ENCODE results near the gene MTHFD2L.

Gene MTHFD2L

DNA sequence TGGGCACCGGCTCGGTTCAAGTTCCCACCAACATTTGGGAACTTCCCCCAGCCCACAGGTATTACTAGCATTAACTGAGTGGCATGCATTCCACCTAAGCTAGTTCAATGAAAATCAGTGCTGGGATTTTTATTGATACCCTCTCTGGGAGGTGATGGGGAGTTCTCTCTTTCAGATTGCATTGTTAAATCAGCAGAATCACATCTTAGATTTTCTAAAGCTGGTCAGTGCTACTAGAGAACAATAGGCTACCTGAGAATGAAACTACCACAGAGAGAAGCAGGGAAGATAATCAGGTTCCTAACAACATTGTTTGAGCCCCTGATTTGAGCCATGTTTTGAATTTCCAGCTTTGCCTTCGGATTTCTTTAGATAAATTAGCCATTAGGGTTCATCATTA lies 166.3 kb downstream of the MTHFD2L start:
- Histone ChIP-seq H3K9ac (ENCODE audit: low read length) (no peak overlapping the region), H3K4me3 (ENCODE audit: low read length) (no peak overlapping the region), H3K9me3 (ENCODE audit: control insufficient read depth, low read length) (no peaks in the 10 kb centered on the region), H3K36me3 (ENCODE audit: control insufficient read depth, insufficient read depth, low read length, severe bottlenecking) (no peaks in the 10 kb centered on the region), H3K4me1 (ENCODE audit: control insufficient read depth, insufficient read depth, low read length) (no peaks in the 10 kb centered on the region), H3K27me3 (replicated peaks; ENCODE audit: control insufficient read depth, insufficient read depth, low read length) (no peaks in the 10 kb centered on the region)
- no peak for DNase-seq (ENCODE audit: low read depth)

DNA sequence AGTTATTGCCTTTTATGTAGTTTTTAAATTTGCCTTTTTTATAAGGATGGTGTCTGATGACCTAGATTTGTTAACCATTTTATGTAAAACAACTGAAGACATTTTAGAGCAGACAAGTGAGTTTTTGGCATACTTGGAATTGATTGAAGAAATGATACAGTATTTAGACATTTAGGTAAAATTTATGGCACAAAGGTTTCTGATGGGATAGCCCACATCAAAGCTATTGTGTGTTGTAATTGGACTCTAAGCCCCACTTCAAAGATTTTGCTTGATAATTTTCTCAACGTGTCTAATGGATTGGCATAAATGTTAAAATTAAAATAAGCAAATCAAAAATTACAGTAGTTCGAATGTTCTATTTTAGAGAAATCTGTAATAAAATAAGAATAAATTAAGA lies 168.0 kb downstream of the MTHFD2L start:
- Histone ChIP-seq H3K4me3 (ENCODE audit: low read length) (no peak overlapping the region), H3K27me3 (replicated peaks; ENCODE audit: control insufficient read depth, insufficient read depth, low read length) (no peaks in the 10 kb centered on the region), H3K9ac (ENCODE audit: low read length) (no peak overlapping the region), H3K9me3 (ENCODE audit: control insufficient read depth, low read length) (no peaks in the 10 kb centered on the region), H3K4me1 (ENCODE audit: control insufficient read depth, insufficient read depth, low read length) (no peaks in the 10 kb centered on the region), H3K36me3 (ENCODE audit: control insufficient read depth, insufficient read depth, low read length, severe bottlenecking) (no peaks in the 10 kb centered on the region)
- DNase-seq (ENCODE audit: low read depth): no peak

DNA sequence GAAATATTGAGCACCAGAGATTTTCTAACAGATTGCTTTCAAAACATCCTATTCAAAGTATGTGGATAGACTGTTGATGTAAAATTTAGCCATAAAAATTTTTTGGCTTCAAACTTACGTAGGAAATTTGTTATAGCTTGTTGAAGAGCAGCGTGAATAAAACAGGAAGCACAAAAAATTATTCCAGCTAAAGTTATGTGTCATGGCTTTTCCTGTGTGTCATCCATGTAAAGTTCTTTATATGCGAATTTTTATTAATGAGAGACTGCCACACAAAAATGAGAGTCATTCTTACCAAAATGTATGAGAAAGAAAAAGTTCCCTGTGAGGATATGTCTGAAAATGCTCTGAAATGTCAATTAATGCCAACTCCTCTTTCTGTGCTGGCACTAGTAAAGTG lies 169.8 kb downstream of the MTHFD2L start:
- no peak overlapping the region for H3K9ac ChIP-seq (ENCODE audit: low read length)
- H3K4me3 ChIP-seq (ENCODE audit: low read length): no peak overlapping the region
- DNase-seq (ENCODE audit: low read depth): no peak
- H3K4me1 ChIP-seq (ENCODE audit: control insufficient read depth, insufficient read depth, low read length): no peaks in the 10 kb centered on the region
- no peaks in the 10 kb centered on the region for H3K9me3 ChIP-seq (ENCODE audit: control insufficient read depth, low read length)
- H3K27me3 ChIP-seq (replicated peaks; ENCODE audit: control insufficient read depth, insufficient read depth, low read length): no peaks in the 10 kb centered on the region
- no peaks in the 10 kb centered on the region for H3K36me3 ChIP-seq (ENCODE audit: control insufficient read depth, insufficient read depth, low read length, severe bottlenecking)

DNA sequence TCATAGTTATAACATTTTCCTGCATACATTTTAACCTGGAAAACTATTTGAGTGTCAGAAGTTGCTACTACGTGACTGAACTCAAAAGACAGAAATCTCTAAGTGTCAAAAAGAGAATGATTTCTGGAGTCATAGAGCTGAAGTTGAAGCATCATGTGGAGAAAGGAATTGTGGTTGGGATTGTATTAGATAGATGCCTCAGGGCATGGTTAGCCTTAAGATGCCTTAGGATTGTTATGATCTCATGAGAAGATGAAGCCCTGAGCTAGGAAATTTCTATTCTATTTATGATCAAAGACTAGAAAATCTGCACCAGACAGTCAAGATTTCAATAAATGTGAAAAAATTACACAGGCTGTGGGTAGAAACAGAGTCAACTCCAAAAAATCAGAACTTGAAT lies 170.6 kb downstream of the MTHFD2L start:
- H3K9me3 ChIP-seq (ENCODE audit: control insufficient read depth, low read length): no peaks in the 10 kb centered on the region
- DNase-seq (ENCODE audit: low read depth): peak; percentile 13
- no peaks in the 10 kb centered on the region for H3K27me3 ChIP-seq (replicated peaks; ENCODE audit: control insufficient read depth, insufficient read depth, low read length)
- no peaks in the 10 kb centered on the region for H3K36me3 ChIP-seq (ENCODE audit: control insufficient read depth, insufficient read depth, low read length, severe bottlenecking)
- H3K4me1 ChIP-seq (ENCODE audit: control insufficient read depth, insufficient read depth, low read length): no peaks in the 10 kb centered on the region
- no peak overlapping the region for H3K4me3 ChIP-seq (ENCODE audit: low read length)
- H3K9ac ChIP-seq (ENCODE audit: low read length): no peak overlapping the region

DNA sequence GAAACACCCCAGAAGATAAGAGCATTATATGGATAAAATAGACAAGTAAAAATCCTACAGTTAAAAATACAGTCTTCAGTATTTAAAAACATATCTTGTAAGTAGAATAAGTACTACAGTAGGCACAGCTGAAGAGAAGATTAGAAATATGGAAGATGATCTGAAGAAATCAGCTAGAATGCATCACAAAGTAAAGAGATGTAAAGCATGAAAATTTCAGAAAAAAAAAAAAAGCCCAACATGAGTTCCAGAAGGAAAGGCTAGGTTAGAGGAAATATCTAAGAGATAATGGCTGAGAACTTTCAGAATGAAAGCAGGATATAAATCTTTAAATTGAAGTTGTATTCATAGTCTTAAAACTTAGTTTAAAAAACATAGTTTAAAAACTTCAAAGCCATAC lies 171.4 kb downstream of the MTHFD2L start:
- H3K4me1 ChIP-seq (ENCODE audit: control insufficient read depth, insufficient read depth, low read length): no peaks in the 10 kb centered on the region
- DNase-seq (ENCODE audit: low read depth): no peak
- no peaks in the 10 kb centered on the region for H3K27me3 ChIP-seq (replicated peaks; ENCODE audit: control insufficient read depth, insufficient read depth, low read length)
- H3K4me3 ChIP-seq (ENCODE audit: low read length): no peak overlapping the region
- no peaks in the 10 kb centered on the region for H3K36me3 ChIP-seq (ENCODE audit: control insufficient read depth, insufficient read depth, low read length, severe bottlenecking)
- no peak overlapping the region for H3K9ac ChIP-seq (ENCODE audit: low read length)
- no peaks in the 10 kb centered on the region for H3K9me3 ChIP-seq (ENCODE audit: control insufficient read depth, low read length)

DNA sequence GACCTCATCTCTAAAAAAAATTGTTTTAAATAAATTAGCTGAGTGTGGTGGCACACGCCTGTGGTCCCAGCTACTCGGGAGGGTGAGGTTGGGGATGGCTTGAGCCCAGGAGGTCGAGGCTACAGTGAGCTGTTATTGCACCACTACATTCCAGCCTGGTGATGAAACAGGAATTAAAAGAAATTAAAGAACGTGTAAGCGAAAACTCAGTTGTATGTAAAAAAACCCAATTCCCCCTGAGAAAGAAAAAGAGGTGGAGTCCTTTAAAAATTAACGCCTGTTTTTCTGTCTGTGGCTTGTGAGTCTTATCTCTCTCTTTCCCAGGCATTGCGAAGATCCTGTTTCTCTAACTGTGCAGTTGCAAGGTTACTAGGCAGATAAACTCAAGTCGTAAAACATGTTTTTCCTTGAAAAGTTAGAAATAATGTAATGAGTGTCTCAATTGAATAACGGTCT lies 172.4 kb downstream of the MTHFD2L start:
- DNase-seq (ENCODE audit: low read depth): no peak
- Histone ChIP-seq H3K9ac (ENCODE audit: low read length) (no peak overlapping the region), H3K27me3 (replicated peaks; ENCODE audit: control insufficient read depth, insufficient read depth, low read length) (no peaks in the 10 kb centered on the region), H3K4me1 (ENCODE audit: control insufficient read depth, insufficient read depth, low read length) (no peaks in the 10 kb centered on the region), H3K9me3 (ENCODE audit: control insufficient read depth, low read length) (no peaks in the 10 kb centered on the region), H3K4me3 (ENCODE audit: low read length) (no peak overlapping the region), H3K36me3 (ENCODE audit: control insufficient read depth, insufficient read depth, low read length, severe bottlenecking) (no peaks in the 10 kb centered on the region)

DNA sequence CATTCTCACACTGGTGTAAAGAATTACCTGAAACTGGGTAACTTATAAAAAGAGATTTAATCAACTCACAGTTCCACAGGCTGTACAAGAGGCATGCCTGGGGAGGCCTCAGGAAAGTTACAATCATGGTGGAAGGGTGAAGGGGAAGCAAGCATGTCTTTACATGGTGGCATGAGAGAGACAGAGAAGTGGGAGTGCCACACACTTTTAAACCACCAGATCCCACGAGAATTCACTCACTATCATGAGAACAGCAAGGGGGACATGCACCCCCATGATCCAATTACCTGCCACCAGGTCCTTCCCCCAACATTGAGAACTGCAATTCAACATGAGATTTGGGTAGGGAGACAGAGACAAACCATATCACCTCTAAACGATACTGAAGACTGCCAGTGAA lies 173.3 kb downstream of the MTHFD2L start:
- no peaks in the 10 kb centered on the region for H3K4me1 ChIP-seq (ENCODE audit: control insufficient read depth, insufficient read depth, low read length)
- no peaks in the 10 kb centered on the region for H3K36me3 ChIP-seq (ENCODE audit: control insufficient read depth, insufficient read depth, low read length, severe bottlenecking)
- no peaks in the 10 kb centered on the region for H3K27me3 ChIP-seq (replicated peaks; ENCODE audit: control insufficient read depth, insufficient read depth, low read length)
- H3K9ac ChIP-seq (ENCODE audit: low read length): no peak overlapping the region
- no peak overlapping the region for H3K4me3 ChIP-seq (ENCODE audit: low read length)
- H3K9me3 ChIP-seq (ENCODE audit: control insufficient read depth, low read length): no peaks in the 10 kb centered on the region
- DNase-seq (ENCODE audit: low read depth): no peak

DNA sequence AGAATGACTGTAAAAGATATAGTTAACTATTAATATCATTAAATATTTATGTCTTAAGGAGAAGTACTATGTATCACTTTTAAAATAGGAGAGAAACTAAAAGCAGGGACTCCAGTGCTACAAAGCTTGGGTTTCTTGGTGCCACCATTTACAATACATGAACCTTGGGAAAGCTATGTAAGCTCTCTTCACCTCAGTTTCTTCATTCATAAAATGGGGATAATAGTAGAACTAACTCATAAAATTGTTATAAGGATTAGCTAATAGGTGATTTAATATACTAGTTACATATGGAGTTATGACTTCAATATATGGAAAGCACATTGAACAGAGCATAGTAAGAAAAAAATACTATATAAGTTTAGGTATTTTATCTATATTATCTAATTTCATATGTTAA lies 174.0 kb downstream of the MTHFD2L start:
- Histone ChIP-seq H3K9ac (ENCODE audit: low read length) (no peak overlapping the region), H3K36me3 (ENCODE audit: control insufficient read depth, insufficient read depth, low read length, severe bottlenecking) (no peaks in the 10 kb centered on the region), H3K9me3 (ENCODE audit: control insufficient read depth, low read length) (no peaks in the 10 kb centered on the region), H3K4me3 (ENCODE audit: low read length) (no peak overlapping the region), H3K27me3 (replicated peaks; ENCODE audit: control insufficient read depth, insufficient read depth, low read length) (no peaks in the 10 kb centered on the region), H3K4me1 (ENCODE audit: control insufficient read depth, insufficient read depth, low read length) (no peaks in the 10 kb centered on the region)
- no peak for DNase-seq (ENCODE audit: low read depth)

DNA sequence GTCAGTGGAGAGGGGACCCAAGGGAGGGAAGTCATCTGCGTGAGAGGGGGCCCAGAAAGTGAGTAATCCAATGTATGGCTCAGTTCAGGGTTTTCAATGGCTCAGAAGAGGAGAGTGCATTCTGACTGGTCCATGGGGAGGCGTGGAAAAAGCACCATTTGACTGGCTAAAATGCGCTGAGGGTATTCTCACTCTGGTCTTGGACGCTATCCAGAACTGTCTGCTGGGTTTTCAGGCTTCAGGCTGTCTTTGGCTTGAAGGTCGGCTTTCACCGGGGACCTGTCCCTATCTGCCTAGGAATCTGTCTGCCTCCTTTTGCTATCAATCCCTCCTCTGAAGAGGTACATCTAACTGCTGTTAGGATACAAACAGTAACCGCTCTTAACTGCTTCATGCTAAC lies 176.7 kb downstream of the MTHFD2L start:
- H3K4me1 ChIP-seq (ENCODE audit: control insufficient read depth, insufficient read depth, low read length): peaks cover 5% of the 10 kb centered on the region
- no peak overlapping the region for H3K9ac ChIP-seq (ENCODE audit: low read length)
- H3K36me3 ChIP-seq (ENCODE audit: control insufficient read depth, insufficient read depth, low read length, severe bottlenecking): no peaks in the 10 kb centered on the region
- no peak overlapping the region for H3K4me3 ChIP-seq (ENCODE audit: low read length)
- H3K27me3 ChIP-seq (replicated peaks; ENCODE audit: control insufficient read depth, insufficient read depth, low read length): no peaks in the 10 kb centered on the region
- no peak for DNase-seq (ENCODE audit: low read depth)
- H3K9me3 ChIP-seq (ENCODE audit: control insufficient read depth, low read length): no peaks in the 10 kb centered on the region

DNA sequence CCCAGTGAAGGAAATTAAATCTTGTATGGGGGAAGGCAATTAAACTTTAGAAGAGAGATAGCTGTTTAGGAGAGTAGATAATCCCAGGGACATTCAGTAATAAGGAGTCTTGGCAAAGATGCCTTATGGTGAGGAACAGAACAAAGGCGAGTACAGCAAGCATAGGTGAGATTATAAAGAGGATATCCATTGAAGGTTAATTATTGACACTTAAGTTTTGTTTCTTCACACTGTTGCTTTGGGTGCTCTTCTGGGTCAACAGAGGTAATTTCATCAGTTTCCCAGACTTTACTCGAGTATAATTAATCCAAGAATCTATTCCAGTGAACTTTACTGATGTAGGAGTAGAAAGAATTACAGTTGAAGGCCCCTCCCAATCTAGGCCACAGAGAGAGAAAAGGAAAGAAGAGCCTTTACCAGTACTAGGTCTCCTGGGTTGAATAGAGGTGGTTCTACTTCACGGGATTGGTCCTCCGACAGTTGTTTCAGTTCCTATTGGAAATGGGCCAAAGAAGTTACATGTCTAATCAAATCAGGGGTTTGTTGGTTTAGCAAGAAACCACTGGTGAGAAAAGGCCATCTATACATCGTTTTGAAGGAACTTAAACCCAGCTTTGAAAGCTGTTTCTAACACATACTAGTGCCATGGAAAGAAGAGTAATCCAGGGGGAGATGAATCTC lies 177.6 kb downstream of the MTHFD2L start:
- DNase-seq (ENCODE audit: low read depth): no peak
- Histone ChIP-seq H3K9me3 (ENCODE audit: control insufficient read depth, low read length) (no peaks in the 10 kb centered on the region), H3K27me3 (replicated peaks; ENCODE audit: control insufficient read depth, insufficient read depth, low read length) (no peaks in the 10 kb centered on the region), H3K4me1 (ENCODE audit: control insufficient read depth, insufficient read depth, low read length) (peaks cover 5% of the 10 kb centered on the region), H3K9ac (ENCODE audit: low read length) (no peak overlapping the region), H3K36me3 (ENCODE audit: control insufficient read depth, insufficient read depth, low read length, severe bottlenecking) (no peaks in the 10 kb centered on the region), H3K4me3 (ENCODE audit: low read length) (no peak overlapping the region)

DNA sequence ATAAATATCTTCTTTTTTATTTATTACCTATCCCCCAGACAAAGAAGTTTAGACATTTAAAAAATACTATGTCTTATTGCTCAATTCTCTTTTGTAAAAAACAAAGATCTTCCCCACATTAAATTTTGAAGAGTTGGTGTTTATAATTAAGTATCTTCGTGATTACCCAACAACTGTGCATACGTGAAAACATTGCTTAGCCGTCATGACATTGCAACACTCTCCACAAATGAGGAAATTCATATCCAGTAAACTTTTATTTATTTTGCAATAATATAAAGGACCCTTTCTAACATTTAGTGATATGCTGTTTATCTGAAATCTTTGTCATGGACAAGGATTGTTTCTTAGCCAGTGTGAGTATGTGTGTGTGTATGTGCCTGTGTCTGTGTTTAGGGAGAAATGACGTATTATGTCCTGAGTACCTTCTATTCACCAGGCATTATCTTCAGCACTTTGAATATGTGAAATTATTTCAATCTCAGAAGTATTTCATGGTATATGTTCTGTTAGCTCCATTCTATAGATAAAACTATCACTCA lies 180.9 kb downstream of the MTHFD2L start:
- no peaks in the 10 kb centered on the region for H3K27me3 ChIP-seq (replicated peaks; ENCODE audit: control insufficient read depth, insufficient read depth, low read length)
- DNase-seq (ENCODE audit: low read depth): no peak
- no peaks in the 10 kb centered on the region for H3K36me3 ChIP-seq (ENCODE audit: control insufficient read depth, insufficient read depth, low read length, severe bottlenecking)
- H3K9ac ChIP-seq (ENCODE audit: low read length): no peak overlapping the region
- no peaks in the 10 kb centered on the region for H3K9me3 ChIP-seq (ENCODE audit: control insufficient read depth, low read length)
- H3K4me3 ChIP-seq (ENCODE audit: low read length): no peak overlapping the region
- peaks cover 5% of the 10 kb centered on the region for H3K4me1 ChIP-seq (ENCODE audit: control insufficient read depth, insufficient read depth, low read length)

DNA sequence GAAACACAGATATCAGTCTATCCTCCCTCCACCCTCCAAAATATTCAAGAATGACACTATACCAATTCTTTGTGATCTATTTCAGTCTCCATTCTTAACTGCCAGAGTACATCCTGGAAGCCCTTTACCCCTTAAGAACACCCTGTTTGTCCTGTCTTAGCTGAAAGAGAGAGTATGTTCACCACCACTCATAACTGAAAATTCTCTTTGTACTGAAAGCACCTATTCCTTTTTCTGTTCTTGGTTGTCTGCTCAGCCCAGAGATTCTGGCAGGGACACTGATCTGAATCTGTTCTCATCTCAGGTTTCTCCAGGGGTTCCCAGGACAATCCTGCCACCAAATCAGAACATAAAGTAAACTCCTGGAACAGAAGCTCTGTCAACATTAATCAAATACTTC lies 181.6 kb downstream of the MTHFD2L start:
- peaks cover 5% of the 10 kb centered on the region for H3K9me3 ChIP-seq (ENCODE audit: control insufficient read depth, low read length)
- no peak for DNase-seq (ENCODE audit: low read depth)
- H3K9ac ChIP-seq (ENCODE audit: low read length): no peak overlapping the region
- peaks cover 5% of the 10 kb centered on the region for H3K4me1 ChIP-seq (ENCODE audit: control insufficient read depth, insufficient read depth, low read length)
- H3K27me3 ChIP-seq (replicated peaks; ENCODE audit: control insufficient read depth, insufficient read depth, low read length): no peaks in the 10 kb centered on the region
- H3K36me3 ChIP-seq (ENCODE audit: control insufficient read depth, insufficient read depth, low read length, severe bottlenecking): no peaks in the 10 kb centered on the region
- no peak overlapping the region for H3K4me3 ChIP-seq (ENCODE audit: low read length)
